Natural killer cell (primary cell): Measurements from ENCODE around the gene ASGR2. TPM values are rescaled to one million over a fixed set of nuclear protein-coding genes. Genes with fewer than 3 reads are reported as not detected.
"Not testable (repeated sequence)": the region's sequence is repeated elsewhere in the genome, so short reads cannot be mapped to it uniquely, and the experiment has no call there.

Experiments used
- ATAC-seq, 3 donors: fragments of 150-1000 bp in 2 of 3; fragments of 200-7000 bp in 1 of 3; cut with Tn5 transposase; 1 replicate in 1 of 3; 2 replicates in 2 of 3; pipeline ENCODE4 v1.10.0; 2021; ENCODE audit warnings: mild to moderate bottlenecking in 2 of 3, moderate library complexity in 2 of 3
- DNase-seq, 2 donors: peaks; one replicate each; pipeline versions ENCODE4 v3.0.0 to v3.0.0-alpha.2; 2013 to 2021; ENCODE audit warnings: mixed read lengths in 1 of 2
- H3K27ac ChIP-seq: one replicate; pipeline ENCODE4 v1.5.1; 2013; ENCODE audit warnings: mild to moderate bottlenecking, low read length
- H3K27me3 ChIP-seq: one replicate; pipeline ENCODE4 v1.6.1; 2013; ENCODE audit warnings: low read length; ENCODE audit not compliant: control insufficient read depth, insufficient read depth
- H3K36me3 ChIP-seq: one replicate; pipeline ENCODE4 v1.6.1; 2013; ENCODE audit warnings: low read length; ENCODE audit not compliant: control insufficient read depth, insufficient read depth
- H3K4me1 ChIP-seq: one replicate; pipeline ENCODE4 v1.6.1; 2013; ENCODE audit warnings: low read length; ENCODE audit not compliant: control insufficient read depth, insufficient read depth
- H3K4me3 ChIP-seq: one replicate; pipeline ENCODE4 v1.5.1; 2013; ENCODE audit warnings: low read length
- H3K9me3 ChIP-seq: one replicate; pipeline ENCODE4 v1.6.1; 2013; ENCODE audit warnings: low read length; ENCODE audit not compliant: control insufficient read depth, insufficient read depth
- H3K27ac Mint-ChIP-seq, 2 donors: one replicate each; pipeline ENCODE4 v1.8.0; 2022; ENCODE audit warnings: mild to moderate bottlenecking in 2 of 2, mixed read lengths in 2 of 2, moderate library complexity in 1 of 2
- H3K27me3 Mint-ChIP-seq, 2 donors: one replicate each; pipeline ENCODE4 v1.8.0; 2022; ENCODE audit warnings: low read depth in 2 of 2, mixed read lengths in 2 of 2
- H3K36me3 Mint-ChIP-seq: one replicate; pipeline ENCODE4 v1.8.0; 2022; ENCODE audit warnings: mixed read lengths
- H3K4me1 Mint-ChIP-seq, 2 donors: one replicate each; pipeline ENCODE4 v1.8.0; 2022; ENCODE audit warnings: mixed read lengths in 2 of 2
- H3K4me3 Mint-ChIP-seq: one replicate; pipeline ENCODE4 v1.8.0; 2022; ENCODE audit warnings: mild to moderate bottlenecking, moderate library complexity, mixed read lengths
- H3K9me3 Mint-ChIP-seq, 2 donors: one replicate each; pipeline ENCODE4 v1.8.0; 2022; ENCODE audit warnings: mixed read lengths in 2 of 2
- CTCF ChIP-seq: fragments of 200-600 bp; IDR thresholded peaks from one replicate; pipeline ENCODE4 v1.8.0; 2022; ENCODE audit warnings: antibody characterized with exemption
- WGBS: methylation state at CpG from one replicate; pipeline ENCODE4 v1.1.7; 2013; ENCODE audit warnings: missing lambda C conversion rate; ENCODE audit not compliant: insufficient coverage; 5-methylcytosine and 5-hydroxymethylcytosine counted together
- intact Hi-C: fragments of 100-400 bp; cut with micrococcal nuclease; formaldehyde crosslinking; loops from one replicate; pipeline ENCODE4 v1.14.2; 2022
- total RNA-seq, 4 donors: library from RNA; stranded (reverse); fragments of 120-200 nt in 1 of 4; gene quantifications; one replicate each; pipeline versions ENCODE4 v1.2.3 to v1.2.4, GENCODE V29; 2013 to 2022

ASGR2 gene
- total RNA-seq: 1 to 10 TPM in 1 of 3 donors, under 1 TPM in 1, not detected in 1; 0.88 to 2.3 TPM
- total RNA-seq (2013): 1.8 TPM

- Histone ChIP-seq H3K4me1 (peaks cover 28% of the 10 kb centered on the region), H3K36me3 (no peaks in the 10 kb centered on the region), H3K27me3 (no peaks in the 10 kb centered on the region), H3K9me3 (no peaks in the 10 kb centered on the region), H3K4me3 (no peak within 1 kb of the TSS), H3K27ac (no peak within 1 kb of the TSS)
- Mint-ChIP-seq H3K27ac (no peak within 1 kb of the TSS), H3K36me3 (no peaks in the 10 kb centered on the region), H3K27me3 (peaks cover 2 to 4% of the 10 kb centered on the region in 2 donors), H3K9me3 (no peaks in the 10 kb centered on the region), H3K4me3 (no peak within 1 kb of the TSS), H3K4me1 (peaks cover 13 to 19% of the 10 kb centered on the region in 2 donors)
- ATAC-seq (no peak), DNase-seq (no peak)
- intact Hi-C loops: no loop called here
- no peak for TF ChIP-seq CTCF
- 89% methylated on average over 14 of the region's 14 CpGs for WGBS
Measured at GRCh38 chr17:7114241-7114874, at the start of gene ASGR2. Gene ASGR2, minus strand, starts transcription at chr17:7114822. Its CDS starts 582 bp downstream, at chr17:7114240.

- not testable (repeated sequence) for H3K27ac Mint-ChIP-seq
Measured at GRCh38 chr17:7159571-7159970, 44.9 kb upstream of the ASGR2 start.

GRCh38 chr17:7158424-7158823 lies 43.8 kb upstream of the ASGR2 start:
- H3K4me1 ChIP-seq, H3K4me1 Mint-ChIP-seq, H3K36me3 Mint-ChIP-seq, H3K27ac Mint-ChIP-seq, DNase-seq, H3K4me3 ChIP-seq, H3K9me3 Mint-ChIP-seq, H3K9me3 ChIP-seq, H3K36me3 ChIP-seq, H3K4me3 Mint-ChIP-seq, intact Hi-C loops, ATAC-seq, H3K27me3 ChIP-seq, H3K27ac ChIP-seq: not testable (repeated sequence)
- H3K27me3 Mint-ChIP-seq: peaks cover 13 to 21% of the 10 kb centered on the region in 2 donors
- WGBS: 95% methylated on average over 9 of the region's 10 CpGs

More at GRCh38 chr17:7159571-7159970, 44.9 kb upstream of the ASGR2 start:
- H3K27me3 ChIP-seq, H3K4me1 ChIP-seq, DNase-seq, H3K4me1 Mint-ChIP-seq, intact Hi-C loops, H3K36me3 ChIP-seq, H3K4me3 ChIP-seq, H3K36me3 Mint-ChIP-seq, H3K9me3 Mint-ChIP-seq, H3K27ac ChIP-seq, H3K9me3 ChIP-seq, ATAC-seq, H3K4me3 Mint-ChIP-seq: not testable (repeated sequence)
- peaks cover 14 to 21% of the 10 kb centered on the region in 2 donors for H3K27me3 Mint-ChIP-seq
- WGBS: 71% methylated on average over 10 of the region's 10 CpGs

GRCh38 chr17:7156342-7156940 lies 41.8 kb upstream of the ASGR2 start:
- no peak overlapping the region for H3K4me3 ChIP-seq
- Mint-ChIP-seq H3K4me3 (no peak overlapping the region), H3K9me3 (no peaks in the 10 kb centered on the region), H3K27ac (no peak overlapping the region), H3K4me1 (no peaks in the 10 kb centered on the region), H3K27me3 (peaks cover 16 to 26% of the 10 kb centered on the region in 2 donors), H3K36me3 (no peaks in the 10 kb centered on the region)
- no peaks in the 10 kb centered on the region for H3K36me3 ChIP-seq
- no peak for TF ChIP-seq CTCF
- ATAC-seq (no peak), DNase-seq (no peak)
- no peaks in the 10 kb centered on the region for H3K4me1 ChIP-seq
- no peak overlapping the region for H3K27ac ChIP-seq
- no peaks in the 10 kb centered on the region for H3K9me3 ChIP-seq
- 87% methylated on average over 8 of the region's 10 CpGs for WGBS
- H3K27me3 ChIP-seq: no peaks in the 10 kb centered on the region
- intact Hi-C loops: no loop called here
